ENCODE data around the gene C2orf78.

The C2orf78 gene

GRCh38 chr2:73762571-73762970, 21.4 kb upstream of the C2orf78 start:
- no peak overlapping the region for H3K9ac ChIP-seq (ENCODE audit: low read length)
- TF ChIP-seq CTCF (IDR thresholded peaks at IDR 0.05; ENCODE audit: insufficient read depth, low read length, poor library complexity, severe bottlenecking) (no peak), EZH2phosphoT487 (conservative IDR thresholded peaks at IDR 0.05; ENCODE audit: low read length) (no peak)
- H3K27ac ChIP-seq (ENCODE audit: low read depth, low read length): no peak overlapping the region
- no peaks in the 10 kb centered on the region for H3K9me2 ChIP-seq (replicated peaks; ENCODE audit: insufficient read depth, low read length)
- H4K20me1 ChIP-seq (ENCODE audit: low read depth, low read length): no peaks in the 10 kb centered on the region
- no peaks in the 10 kb centered on the region for H3K27me3 ChIP-seq (ENCODE audit: low read length)
- H3K4me3 ChIP-seq (ENCODE audit: insufficient read depth, low read length, poor library complexity, severe bottlenecking): no peak overlapping the region
- no peaks in the 10 kb centered on the region for H3K79me2 ChIP-seq (ENCODE audit: insufficient read depth, low read length)
- no peak overlapping the region for H3K4me2 ChIP-seq (ENCODE audit: low read depth, low read length, poor library complexity, severe bottlenecking)
- H3F3A ChIP-seq (ENCODE audit: insufficient read depth): no peaks in the 10 kb centered on the region
- H3K36me3 ChIP-seq (ENCODE audit: low read length): peaks cover 39% of the 10 kb centered on the region
- no peak overlapping the region for H2AFZ ChIP-seq (ENCODE audit: low read depth, low read length, severe bottlenecking)
- no peaks in the 10 kb centered on the region for H3K9me3 ChIP-seq (ENCODE audit: insufficient read depth, low read length)

- no peaks in the 10 kb centered on the region for H3F3A ChIP-seq (ENCODE audit: insufficient read depth)
- H3K4me2 ChIP-seq (ENCODE audit: low read depth, low read length, poor library complexity, severe bottlenecking): no peak overlapping the region
- H3K27me3 ChIP-seq (ENCODE audit: low read length): no peaks in the 10 kb centered on the region
- no peak for TF ChIP-seq CTCF (IDR thresholded peaks at IDR 0.05; ENCODE audit: insufficient read depth, low read length, poor library complexity, severe bottlenecking)
- TF ChIP-seq EZH2phosphoT487 (conservative IDR thresholded peaks at IDR 0.05; ENCODE audit: low read length): no peak
- H3K79me2 ChIP-seq (ENCODE audit: insufficient read depth, low read length): no peaks in the 10 kb centered on the region
- no peaks in the 10 kb centered on the region for H3K9me3 ChIP-seq (ENCODE audit: insufficient read depth, low read length)
- no peak overlapping the region for H2AFZ ChIP-seq (ENCODE audit: low read depth, low read length, severe bottlenecking)
- no peak overlapping the region for H3K4me3 ChIP-seq (ENCODE audit: insufficient read depth, low read length, poor library complexity, severe bottlenecking)
- H4K20me1 ChIP-seq (ENCODE audit: low read depth, low read length): no peaks in the 10 kb centered on the region
- no peaks in the 10 kb centered on the region for H3K9me2 ChIP-seq (replicated peaks; ENCODE audit: insufficient read depth, low read length)
- H3K27ac ChIP-seq (ENCODE audit: low read depth, low read length): no peak overlapping the region
- no peak overlapping the region for H3K9ac ChIP-seq (ENCODE audit: low read length)
- H3K36me3 ChIP-seq (ENCODE audit: low read length): peaks cover 51% of the 10 kb centered on the region
Observed at GRCh38 chr2:73764945-73765344, 19.0 kb upstream of the C2orf78 start.

- Histone ChIP-seq H3K4me2 (ENCODE audit: low read depth, low read length, poor library complexity, severe bottlenecking) (no peak overlapping the region), H3K79me2 (ENCODE audit: insufficient read depth, low read length) (no peaks in the 10 kb centered on the region), H3K27ac (ENCODE audit: low read depth, low read length) (no peak overlapping the region), H3K9me2 (replicated peaks; ENCODE audit: insufficient read depth, low read length) (no peaks in the 10 kb centered on the region), H3K9me3 (ENCODE audit: insufficient read depth, low read length) (no peaks in the 10 kb centered on the region), H3K36me3 (ENCODE audit: low read length) (peaks cover 55% of the 10 kb centered on the region), H3F3A (ENCODE audit: insufficient read depth) (no peaks in the 10 kb centered on the region), H3K4me3 (ENCODE audit: insufficient read depth, low read length, poor library complexity, severe bottlenecking) (no peak overlapping the region), H4K20me1 (ENCODE audit: low read depth, low read length) (no peaks in the 10 kb centered on the region), H3K9ac (ENCODE audit: low read length) (no peak overlapping the region), H3K27me3 (ENCODE audit: low read length) (no peaks in the 10 kb centered on the region), H2AFZ (ENCODE audit: low read depth, low read length, severe bottlenecking) (no peak overlapping the region)
- TF ChIP-seq CTCF (IDR thresholded peaks at IDR 0.05; ENCODE audit: insufficient read depth, low read length, poor library complexity, severe bottlenecking) (no peak), EZH2phosphoT487 (conservative IDR thresholded peaks at IDR 0.05; ENCODE audit: low read length) (no peak)
Observed at GRCh38 chr2:73766349-73766748, 17.6 kb upstream of the C2orf78 start.

Data from SU-DHL-6 (cell line).